Liver (tissue), 9 donors: Measurements from ENCODE around the gene KRTAP5-3. TPM values are rescaled to one million over a fixed set of nuclear protein-coding genes. Genes with fewer than 3 reads are reported as not detected.

Source experiments
- DNase-seq: peaks from one replicate; pipeline ENCODE4 v3.0.0-alpha.2; 2017; ENCODE audit warnings: low spot score
- H3K27ac ChIP-seq, 2 donors: one replicate each; pipeline ENCODE4 v1.7.0; 2013; ENCODE audit warnings: inconsistent platforms in 2 of 2, low read length in 2 of 2, control low read depth in 1 of 2, low read depth in 1 of 2, mild to moderate bottlenecking in 1 of 2
- H3K27me3 ChIP-seq, 4 donors: one replicate each; pipeline versions ENCODE4 v1.6.1 to v1.7.0; 2013; ENCODE audit warnings: low read length in 3 of 4, inconsistent platforms in 1 of 4, mild to moderate bottlenecking in 1 of 4, moderate library complexity in 1 of 4; ENCODE audit not compliant: control insufficient read depth in 4 of 4, insufficient read depth in 4 of 4
- H3K36me3 ChIP-seq, 4 donors: one replicate each; pipeline versions ENCODE4 v1.6.1 to v1.7.0; 2013; ENCODE audit warnings: low read length in 3 of 4, mild to moderate bottlenecking in 3 of 4, low read depth in 1 of 4, moderate library complexity in 1 of 4; ENCODE audit not compliant: control insufficient read depth in 4 of 4, insufficient read depth in 3 of 4
- H3K4me1 ChIP-seq, 4 donors: one replicate each; pipeline versions ENCODE4 v1.6.1 to v1.7.0; 2013; ENCODE audit warnings: low read length in 3 of 4, mild to moderate bottlenecking in 3 of 4, moderate library complexity in 1 of 4; ENCODE audit not compliant: control insufficient read depth in 4 of 4, insufficient read depth in 4 of 4
- H3K4me3 ChIP-seq, 3 donors: one replicate each; pipeline versions ENCODE4 v1.6.1 to v1.7.0; 2013; ENCODE audit warnings: low read length in 3 of 3, control low read depth in 1 of 3, low read depth in 1 of 3, mild to moderate bottlenecking in 1 of 3
- H3K9ac ChIP-seq, 2 donors: one replicate each; pipeline ENCODE4 v1.7.0; 2013; ENCODE audit warnings: low read length in 2 of 2, mild to moderate bottlenecking in 2 of 2, moderate library complexity in 2 of 2, control low read depth in 1 of 2, low read depth in 1 of 2
- H3K9me3 ChIP-seq, 4 donors: one replicate each; pipeline versions ENCODE4 v1.6.1 to v1.7.0; 2013; ENCODE audit warnings: low read length in 3 of 4; ENCODE audit not compliant: control insufficient read depth in 4 of 4
- ATF3 ChIP-seq: IDR thresholded peaks from 2 replicates; pipeline ENCODE4 v1.6.1; 2016; ENCODE audit warnings: antibody characterized with exemption
- CTCF ChIP-seq: fragments of 150-350 bp; IDR thresholded peaks from 2 replicates; pipeline ENCODE4 v1.5.1; 2017; ENCODE audit warnings: improper control_type of control experiment, low read depth, low read length; ENCODE audit not compliant: missing input control
- FOXA1 ChIP-seq: IDR thresholded peaks from 2 replicates; pipeline ENCODE4 v1.6.1; 2016; ENCODE audit warnings: antibody characterized with exemption
- FOXA2 ChIP-seq: IDR thresholded peaks from 2 replicates; pipeline ENCODE4 v1.6.1; 2016; ENCODE audit warnings: antibody characterized with exemption
- GABPA ChIP-seq, 2 donors: IDR thresholded peaks in 1 of 2; conservative IDR thresholded peaks in 1 of 2; 2 replicates each; pipeline ENCODE4 v1.6.1; 2016; ENCODE audit warnings: antibody characterized with exemption in 2 of 2, mild to moderate bottlenecking in 1 of 2, moderate library complexity in 1 of 2
- HNF4A ChIP-seq, 2 donors: conservative IDR thresholded peaks; 2 replicates each; pipeline ENCODE4 v1.6.1; 2016; ENCODE audit warnings: antibody characterized with exemption in 2 of 2, mild to moderate bottlenecking in 2 of 2
- HNF4G ChIP-seq: IDR thresholded peaks from 2 replicates; pipeline ENCODE4 v1.6.1; 2016; ENCODE audit warnings: antibody characterized with exemption
- JUND ChIP-seq, 2 donors: IDR thresholded peaks; 2 replicates each; pipeline ENCODE4 v1.6.1; 2016; ENCODE audit warnings: antibody characterized with exemption in 2 of 2
- MAX ChIP-seq: IDR thresholded peaks from 2 replicates; pipeline ENCODE4 v1.6.1; 2016; ENCODE audit warnings: antibody characterized with exemption
- NR2F2 ChIP-seq: IDR thresholded peaks from 2 replicates; pipeline ENCODE4 v1.6.1; 2016; ENCODE audit warnings: antibody characterized with exemption
- RAD21 ChIP-seq, 2 donors: IDR thresholded peaks; 2 replicates each; pipeline ENCODE4 v1.6.1; 2016; ENCODE audit warnings: antibody characterized with exemption in 2 of 2, mild to moderate bottlenecking in 2 of 2
- REST ChIP-seq: IDR thresholded peaks from 2 replicates; pipeline ENCODE4 v1.6.1; 2016; ENCODE audit warnings: antibody characterized with exemption, mild to moderate bottlenecking
- RXRA ChIP-seq, 2 donors: IDR thresholded peaks; 2 replicates each; pipeline ENCODE4 v1.6.1; 2017 to 2018; ENCODE audit warnings: antibody characterized with exemption in 2 of 2, mild to moderate bottlenecking in 1 of 2
- SP1 ChIP-seq: IDR thresholded peaks from 2 replicates; pipeline ENCODE4 v1.6.1; 2018; ENCODE audit warnings: antibody characterized with exemption, mild to moderate bottlenecking
- TAF1 ChIP-seq: conservative IDR thresholded peaks from 2 replicates; pipeline ENCODE4 v1.6.1; 2016; ENCODE audit warnings: antibody characterized with exemption, mild to moderate bottlenecking
- YY1 ChIP-seq: IDR thresholded peaks from 2 replicates; pipeline ENCODE4 v1.6.1; 2016; ENCODE audit warnings: antibody characterized with exemption, mild to moderate bottlenecking
- ZBTB33 ChIP-seq: IDR thresholded peaks from 2 replicates; pipeline ENCODE4 v1.6.1; 2016; ENCODE audit warnings: antibody characterized with exemption
- WGBS: extraction: QIAGEN DNeasy Blood & Tissue Kit; methylation state at CpG from one replicate; pipeline ENCODE4 v1.1.7; 2013; 5-methylcytosine and 5-hydroxymethylcytosine counted together
- polyA plus RNA-seq, 2 donors: library from polyadenylated mRNA; stranded (reverse) in 1 of 2; unstranded in 1 of 2; fragments of 200-250 nt in 1 of 2; fragments of >200 nt in 1 of 2; fragmentation: Nextera tagmentation in 1 of 2; extraction: Ambion mirVana in 1 of 2; gene quantifications; one replicate each; pipeline versions ENCODE4 v1.2.1 to v1.2.3, GENCODE V29; 2013 to 2015
- total RNA-seq, 2 donors: library from RNA; depleted of rRNA; stranded (reverse); fragments of >200 nt; gene quantifications; one replicate each; pipeline ENCODE4 v1.2.3, GENCODE V29; 2014
- donor health status: healthy.
- donor health status: healthy.
- donor health status: healthy.
- donor health status: healthy.
- donor health status: healthy.

The KRTAP5-3 gene
- total and polyA plus RNA-seq, 4 donors = not detected

- no peak for DNase-seq
- 64% methylated on average over 11 of the region's 11 CpGs for WGBS
- TF ChIP-seq REST (no peak), FOXA1 (no peak), ATF3 (no peak), ZBTB33 (no peak), NR2F2 (no peak), HNF4A (conservative IDR thresholded peaks at IDR 0.05) (no peak), SP1 (no peak), RXRA (IDR thresholded peaks at IDR 0.05) (no peak), FOXA2 (no peak), HNF4G (no peak), JUND (IDR thresholded peaks at IDR 0.05) (no peak), CTCF (no peak), MAX (no peak), TAF1 (no peak), RAD21 (IDR thresholded peaks at IDR 0.05) (no peak), YY1 (no peak), GABPA (IDR thresholded peaks at IDR 0.05 in 1 of 2, conservative IDR thresholded peaks at IDR 0.05 in 1 of 2) (no peak)
Observed at GRCh38 chr11:1632053-1632714, 23.9 kb upstream of the KRTAP5-3 start.

More at GRCh38 chr11:1632053-1632714, 23.9 kb upstream of the KRTAP5-3 start:
- Histone ChIP-seq H3K27ac (no peak overlapping the region), H3K27me3 (peaks cover 0 to 8% (median 1%) of the 10 kb centered on the region in 4 donors), H3K36me3 (no peaks in the 10 kb centered on the region), H3K9me3 (no peaks in the 10 kb centered on the region), H3K4me3 (no peak overlapping the region), H3K4me1 (peaks cover 0 to 6% (median 0%) of the 10 kb centered on the region in 4 donors), H3K9ac (no peak overlapping the region)
